Activated CD4-positive, alpha-beta T cell treated with anti-CD3 and anti-CD28 coated beads, Interleukin-2, amount 10 ng/mL, durations not matched to agents 24 days and 14 days (primary cell): ENCODE results near the gene N4BP2. TPM values are rescaled to one million over a fixed set of nuclear protein-coding genes. Genes with fewer than 3 reads are reported as not detected.

ENCODE experiments used
- DNase-seq: peaks from one replicate; pipeline ENCODE4 v3.0.0; 2022
- H3K27ac Mint-ChIP-seq: one replicate; pipeline ENCODE4 v1.8.0; 2022; ENCODE audit warnings: mild to moderate bottlenecking, mixed read lengths
- H3K27me3 Mint-ChIP-seq: one replicate; pipeline ENCODE4 v1.8.0; 2022; ENCODE audit warnings: mixed read lengths
- H3K36me3 Mint-ChIP-seq: one replicate; pipeline ENCODE4 v1.8.0; 2022; ENCODE audit warnings: low read depth, mild to moderate bottlenecking, mixed read lengths
- H3K4me1 Mint-ChIP-seq: one replicate; pipeline ENCODE4 v1.8.0; 2021; ENCODE audit warnings: mixed read lengths
- H3K4me3 Mint-ChIP-seq: one replicate; pipeline ENCODE4 v1.8.0; 2022; ENCODE audit warnings: mild to moderate bottlenecking, moderate library complexity, mixed read lengths
- H3K9me3 Mint-ChIP-seq: one replicate; pipeline ENCODE4 v1.8.0; 2021; ENCODE audit warnings: mixed read lengths
- intact Hi-C: fragments of 100-400 bp; cut with micrococcal nuclease; formaldehyde crosslinking; loops from one replicate; pipeline ENCODE4 v1.15.1; 2023
- total RNA-seq: library from RNA; stranded (reverse); gene quantifications from 2 replicates; pipeline ENCODE4 v1.2.3, GENCODE V29; 2022

Gene N4BP2
- total RNA-seq, 1 donor from 2014 or later, result 24.7 TPM

DNA sequence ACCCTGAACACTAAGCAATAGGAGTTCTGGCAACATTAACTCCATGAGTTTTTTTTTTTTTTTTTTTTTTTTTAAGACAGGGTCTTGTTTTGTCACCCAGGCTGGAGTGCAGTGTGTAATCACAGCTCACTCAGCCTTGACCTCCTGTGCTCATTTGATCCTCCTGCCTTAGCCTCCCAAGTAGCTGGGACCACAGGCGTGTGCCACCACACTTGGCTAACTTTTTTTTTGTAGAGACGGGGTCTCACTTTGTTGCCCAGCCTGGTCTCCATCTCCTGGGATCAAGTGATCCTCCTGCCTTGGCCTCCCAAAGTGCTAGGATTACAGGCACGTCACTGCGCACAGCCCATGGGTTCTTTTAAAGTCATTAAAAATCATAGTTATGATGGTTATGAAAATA lies 145.2 kb downstream of the N4BP2 start:
- Mint-ChIP-seq H3K27me3 (no peaks in the 10 kb centered on the region), H3K36me3 (peaks cover 68% of the 10 kb centered on the region), H3K4me3 (peak overlapping the region; percentile 93), H3K27ac (peak overlapping the region; percentile 94), H3K9me3 (no peaks in the 10 kb centered on the region), H3K4me1 (peaks cover 46% of the 10 kb centered on the region)
- no peak for DNase-seq
- intact Hi-C loops, result loop anchor here (1.0 to 10.0 kb wide), 4 partner anchors 107 to 520 kb away; partner anchors contain the start of gene UBE2K

DNA sequence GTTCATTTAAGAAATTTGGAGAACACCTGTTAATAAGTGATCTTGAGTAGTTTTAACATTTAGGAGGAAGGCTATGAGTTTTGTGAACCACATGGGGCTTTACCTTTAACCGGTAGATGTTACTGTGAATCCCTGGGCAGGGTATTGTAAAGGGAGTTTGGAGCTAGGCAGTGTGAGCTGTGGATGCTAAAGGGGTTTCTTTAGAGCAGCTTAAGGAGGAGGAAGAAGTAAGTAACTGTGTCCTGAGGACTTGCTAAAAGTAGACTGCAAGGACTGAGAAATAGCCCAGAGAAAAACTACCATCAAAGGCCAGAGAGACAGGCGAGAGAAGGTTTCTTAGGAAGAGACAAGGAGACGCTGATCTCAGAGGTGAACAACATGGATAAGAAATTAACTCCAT lies 145.8 kb downstream of the N4BP2 start:
- H3K27me3 Mint-ChIP-seq, result no peaks in the 10 kb centered on the region
- H3K4me1 Mint-ChIP-seq, result peaks cover 51% of the 10 kb centered on the region

DNA sequence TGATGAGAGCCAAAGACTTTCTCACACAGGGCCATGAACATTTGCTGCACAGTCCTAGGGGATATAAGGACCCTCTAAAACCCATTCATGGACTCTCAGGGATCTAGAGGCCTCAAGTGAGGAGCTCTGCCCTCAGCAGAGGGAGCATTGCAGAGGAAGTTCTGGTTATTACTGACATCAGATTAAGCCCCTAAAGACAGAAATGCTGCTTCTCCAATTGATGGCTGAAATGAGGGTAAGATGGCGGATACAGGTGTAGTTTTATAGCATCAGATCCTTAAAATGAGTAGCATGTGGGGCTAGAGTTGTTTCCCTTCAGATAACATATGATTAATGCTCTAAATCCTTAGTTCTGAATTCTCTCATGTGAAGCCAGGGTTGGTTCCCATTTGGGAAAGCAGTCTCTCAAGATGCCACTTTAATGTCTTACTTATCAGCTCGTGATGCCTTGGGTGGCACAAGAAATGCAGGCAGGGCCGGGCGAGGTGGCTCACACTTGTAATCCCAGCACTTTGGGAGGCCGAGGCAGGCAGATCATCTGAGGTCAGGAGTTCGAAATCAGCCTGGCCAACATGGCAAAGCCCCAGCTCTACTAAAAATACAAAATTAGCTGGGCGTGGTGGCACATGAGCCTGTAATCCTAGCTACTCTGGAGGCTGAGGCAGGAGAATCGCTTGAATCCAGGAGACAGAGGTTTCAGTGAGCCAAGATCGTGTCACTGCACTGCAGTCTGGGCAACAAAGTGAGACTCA lies 148.0 kb downstream of the N4BP2 start:
- Mint-ChIP-seq H3K36me3 (peaks cover 66% of the 10 kb centered on the region), H3K27ac (peak overlapping the region; percentile 94), H3K27me3 (no peaks in the 10 kb centered on the region), H3K4me3 (peak overlapping the region; percentile 93), H3K4me1 (peaks cover 64% of the 10 kb centered on the region), H3K9me3 (no peaks in the 10 kb centered on the region)
- DNase-seq, result no peak
- intact Hi-C loops, result loop anchor here (1.0 to 10.0 kb wide), 5 partner anchors 7 to 518 kb away; partner anchors contain the start of genes RHOH and UBE2K

More for the DNA sequence above, 145.8 kb downstream of the N4BP2 start:
- Mint-ChIP-seq H3K36me3 (peaks cover 73% of the 10 kb centered on the region), H3K4me3 (peak overlapping the region; percentile 93), H3K9me3 (no peaks in the 10 kb centered on the region), H3K27ac (peak overlapping the region; percentile 94)
- intact Hi-C loops, result loop anchor here (5.0 to 10.0 kb wide), 3 partner anchors 470 to 520 kb away; partner anchors contain the start of gene UBE2K
- DNase-seq, result peak; percentile 77

DNA sequence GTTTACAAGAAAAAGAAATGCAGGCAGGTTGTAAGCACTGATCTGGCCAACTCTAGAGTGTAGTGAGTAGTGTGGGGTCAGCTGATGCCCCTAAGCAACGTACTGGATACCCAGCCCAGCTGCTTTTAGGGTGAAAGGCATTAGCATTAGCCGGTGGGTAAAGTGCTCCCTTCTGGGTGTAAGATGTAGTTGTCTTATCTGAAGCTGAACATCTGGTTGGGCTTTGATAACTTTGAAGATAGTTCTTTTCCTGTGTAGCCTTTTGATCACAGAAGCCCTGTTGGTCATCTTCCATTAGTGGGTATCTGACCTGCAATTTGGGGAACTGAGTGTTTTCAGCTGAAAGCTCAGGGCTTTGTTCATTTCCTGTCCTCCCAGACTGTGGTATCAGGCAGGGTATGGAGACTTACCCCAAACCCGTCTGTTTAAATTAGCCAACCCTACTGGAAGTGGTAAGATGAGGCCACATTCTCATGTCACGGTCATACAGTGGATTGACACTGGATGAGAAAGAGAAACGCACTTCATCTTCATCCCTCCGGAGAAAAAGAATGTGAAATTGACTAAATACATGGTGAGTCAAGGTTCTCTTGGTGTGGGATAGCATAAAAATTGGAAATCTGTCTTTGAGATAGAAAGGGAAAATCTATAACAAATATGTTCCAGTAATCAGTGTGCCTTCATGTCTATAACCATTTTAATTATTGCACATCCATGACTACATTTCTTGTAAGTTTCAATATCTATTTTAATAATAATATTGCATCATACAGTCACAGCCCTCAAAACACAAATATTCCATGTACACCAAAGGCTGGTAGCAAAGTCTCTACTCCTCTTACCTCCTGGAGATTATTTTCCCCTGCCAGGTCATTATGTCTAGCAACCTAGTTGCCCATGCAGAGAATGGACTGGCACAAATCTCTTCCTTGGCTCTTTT lies 148.9 kb downstream of the N4BP2 start:
- peaks cover 66% of the 10 kb centered on the region for H3K4me1 Mint-ChIP-seq
- H3K27ac Mint-ChIP-seq, result peak overlapping the region; percentile 94
- H3K36me3 Mint-ChIP-seq, result peaks cover 67% of the 10 kb centered on the region
- peak; percentile 87 for DNase-seq
- intact Hi-C loops, result loop anchor here (1.0 to 10.0 kb wide), 4 partner anchors 8 to 511 kb away; partner anchors contain the start of genes RHOH and UBE2K
- peak overlapping the region; percentile 93 for H3K4me3 Mint-ChIP-seq
- H3K27me3 Mint-ChIP-seq, result no peaks in the 10 kb centered on the region
- H3K9me3 Mint-ChIP-seq, result no peaks in the 10 kb centered on the region

DNA sequence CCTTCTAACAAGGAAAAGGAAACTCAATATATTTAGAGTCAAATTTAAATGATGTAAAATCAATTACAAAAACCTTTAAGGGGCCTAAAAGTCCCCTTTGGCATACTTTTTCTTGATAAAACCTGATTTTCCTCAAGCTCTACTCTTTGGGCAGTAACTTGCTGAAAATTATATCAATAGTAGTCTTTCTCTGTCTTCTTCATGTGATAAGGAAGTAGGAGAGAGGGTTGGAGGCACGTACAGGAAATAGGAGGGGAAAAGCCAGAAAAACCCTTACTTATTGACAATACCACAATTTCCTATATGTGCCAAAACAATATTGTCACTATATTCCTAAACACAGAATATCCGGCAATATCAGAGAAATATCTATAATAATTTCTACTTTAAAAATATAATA lies 149.8 kb downstream of the N4BP2 start:
- H3K4me1 Mint-ChIP-seq, result peaks cover 68% of the 10 kb centered on the region
- peak; percentile 72 for DNase-seq
- no peaks in the 10 kb centered on the region for H3K27me3 Mint-ChIP-seq
- no peaks in the 10 kb centered on the region for H3K9me3 Mint-ChIP-seq
- intact Hi-C loops, result loop anchor here (2.0 to 10.0 kb wide), 2 partner anchors 14 to 512 kb away; partner anchors contain the start of gene UBE2K
- peaks cover 67% of the 10 kb centered on the region for H3K36me3 Mint-ChIP-seq
- H3K4me3 Mint-ChIP-seq, result peak overlapping the region; percentile 93
- peak overlapping the region; percentile 94 for H3K27ac Mint-ChIP-seq

Other genes starting within 250 kb of the N4BP2 start
- 126 and 128 TPM in 2 replicates for gene PDS5A, start 78.9 kb upstream of the N4BP2 start, total RNA-seq
- gene RHOH, start 140.2 kb downstream of the N4BP2 start, total RNA-seq, result 98.1 and 107 TPM in 2 replicates